SK-N-MC (cell line): ENCODE measurements around the gene VN1R5.

Source experiments
- EZH2 ChIP-seq: fragments of 200-600 bp; sonication (generic); IDR thresholded peaks from one replicate; pipeline ENCODE4 v1.6.1; 2017; ENCODE audit warnings: antibody characterized with exemption
- POLR2AphosphoS5 ChIP-seq: IDR thresholded peaks from 2 replicates; pipeline ENCODE4 v1.6.1; 2012; ENCODE audit warnings: mild to moderate bottlenecking, low read depth, low read length, borderline replicate concordance

GRCh38 chr1:247291161-247291560, 35.3 kb downstream of the VN1R5 start:
- no peak for TF ChIP-seq POLR2AphosphoS5
- TF ChIP-seq EZH2, result no peak
